ENCODE results near the gene LINGO3. TPM values are rescaled to one million over a fixed set of nuclear protein-coding genes. Genes with fewer than 3 reads are reported as not detected.

LINGO3 gene
- polyA plus RNA-seq, 1 donor from 2014 or later: 2.7 TPM

- no peaks in the 10 kb centered on the region for H3K79me2 ChIP-seq (replicated peaks; ENCODE audit: insufficient read depth, low read length)
- no peak overlapping the region for H3K9ac ChIP-seq (ENCODE audit: low read length)
- no peak overlapping the region for H3K27ac ChIP-seq (ENCODE audit: low read length)
- H2AFZ ChIP-seq (ENCODE audit: low read depth, low read length): no peak overlapping the region
- H3K4me2 ChIP-seq (ENCODE audit: low read length): no peak overlapping the region
- H3K36me3 ChIP-seq (ENCODE audit: insufficient read depth, low read length): peaks cover 3% of the 10 kb centered on the region
- H3K9me2 ChIP-seq (ENCODE audit: insufficient read depth, low read length): no peaks in the 10 kb centered on the region
- H3K4me3 ChIP-seq (ENCODE audit: low read length): no peak overlapping the region
- no peaks in the 10 kb centered on the region for H3K27me3 ChIP-seq (ENCODE audit: insufficient read depth, low read depth, low read length)
- TF ChIP-seq POLR2AphosphoS5 (IDR thresholded peaks at IDR 0.05) (no peak), RAD21 (conservative IDR thresholded peaks at IDR 0.05) (no peak)
- no peaks in the 10 kb centered on the region for H3F3A ChIP-seq (ENCODE audit: insufficient read depth, low read length, poor library complexity, severe bottlenecking)
- no peaks in the 10 kb centered on the region for H3K9me3 ChIP-seq (ENCODE audit: low read length)
- H4K20me1 ChIP-seq (ENCODE audit: insufficient read depth): no peaks in the 10 kb centered on the region
These were observed 34.8 kb upstream of the LINGO3 start for GRCh38 chr19:2342656-2343288.

GRCh38 chr19:2341982-2342381, 34.0 kb upstream of the LINGO3 start:
- Histone ChIP-seq H3K9me3 (ENCODE audit: low read length) (no peaks in the 10 kb centered on the region), H3F3A (ENCODE audit: insufficient read depth, low read length, poor library complexity, severe bottlenecking) (no peaks in the 10 kb centered on the region), H3K36me3 (ENCODE audit: insufficient read depth, low read length) (peaks cover 3% of the 10 kb centered on the region), H3K27ac (ENCODE audit: low read length) (no peak overlapping the region), H3K4me3 (ENCODE audit: low read length) (no peak overlapping the region), H3K9me2 (ENCODE audit: insufficient read depth, low read length) (no peaks in the 10 kb centered on the region), H3K27me3 (ENCODE audit: insufficient read depth, low read depth, low read length) (no peaks in the 10 kb centered on the region), H4K20me1 (ENCODE audit: insufficient read depth) (no peaks in the 10 kb centered on the region), H3K79me2 (replicated peaks; ENCODE audit: insufficient read depth, low read length) (no peaks in the 10 kb centered on the region), H3K9ac (ENCODE audit: low read length) (no peak overlapping the region), H2AFZ (ENCODE audit: low read depth, low read length) (no peak overlapping the region), H3K4me2 (ENCODE audit: low read length) (no peak overlapping the region)
- TF ChIP-seq MXI1 (conservative IDR thresholded peaks at IDR 0.05; ENCODE audit: poor library complexity, severe bottlenecking) (no peak), RAD21 (conservative IDR thresholded peaks at IDR 0.05) (no peak), CTCF (IDR thresholded peaks at IDR 0.05; ENCODE audit: poor library complexity, severe bottlenecking) (no peak), EZH2 (IDR thresholded peaks at IDR 0.05; ENCODE audit: borderline replicate concordance, insufficient read depth, low read length, poor library complexity, severe bottlenecking) (no peak), REST (IDR thresholded peaks at IDR 0.05; ENCODE audit: borderline replicate concordance) (no peak), TAF1 (IDR thresholded peaks at IDR 0.05; ENCODE audit: low read depth) (no peak), EP300 (conservative IDR thresholded peaks at IDR 0.05; ENCODE audit: poor library complexity, severe bottlenecking) (no peak), SMC3 (conservative IDR thresholded peaks at IDR 0.05; ENCODE audit: poor library complexity) (no peak), POLR2AphosphoS5 (IDR thresholded peaks at IDR 0.05) (no peak)

Data from neural cell (in vitro differentiated cells).